Loucy (cell line): ENCODE measurements around the gene ZNF543.

Source experiments
- H2AFZ ChIP-seq: fragments of 200-600 bp; sonication (generic); 2 replicates; pipeline ENCODE4 v1.6.0; 2016; ENCODE audit warnings: antibody characterized with exemption, mild to moderate bottlenecking, low read length, moderate library complexity
- H3F3A ChIP-seq: fragments of 200-600 bp; 2 replicates; pipeline ENCODE4 v1.6.0; 2016; ENCODE audit warnings: antibody characterized with exemption, low read depth, mild to moderate bottlenecking
- H3K27me3 ChIP-seq: fragments of 200-600 bp; sonication (generic); 2 replicates; pipeline ENCODE4 v1.6.1; 2014; ENCODE audit warnings: low read length, mild to moderate bottlenecking; ENCODE audit not compliant: insufficient read depth, poor library complexity, severe bottlenecking
- H3K36me3 ChIP-seq: fragments of 200-600 bp; sonication (generic); 2 replicates; pipeline ENCODE4 v1.6.1; 2016; ENCODE audit warnings: low read length; ENCODE audit not compliant: insufficient read depth
- H3K4me1 ChIP-seq: fragments of 200-600 bp; sonication (generic); 2 replicates; pipeline ENCODE4 v1.5.1; 2014; ENCODE audit warnings: low read length, mild to moderate bottlenecking; ENCODE audit not compliant: insufficient read depth, poor library complexity, severe bottlenecking
- H3K4me2 ChIP-seq: fragments of 200-600 bp; sonication (generic); 2 replicates; pipeline ENCODE4 v1.6.0; 2014; ENCODE audit warnings: antibody characterized with exemption, low read length, low read depth, mild to moderate bottlenecking; ENCODE audit not compliant: poor library complexity, severe bottlenecking
- H3K4me3 ChIP-seq: fragments of 200-600 bp; sonication (generic); 2 replicates; pipeline ENCODE4 v1.5.1; 2014; ENCODE audit warnings: low read length, mild to moderate bottlenecking, mixed read lengths; ENCODE audit not compliant: poor library complexity, severe bottlenecking
- H3K79me2 ChIP-seq: fragments of 200-600 bp; sonication (generic); 2 replicates; pipeline ENCODE4 v1.6.1; 2014; ENCODE audit warnings: low read length; ENCODE audit not compliant: insufficient read depth
- H3K9ac ChIP-seq: fragments of 200-600 bp; sonication (generic); 2 replicates; pipeline ENCODE4 v1.6.0; 2014; ENCODE audit warnings: mild to moderate bottlenecking, low read depth, low read length, moderate library complexity; ENCODE audit not compliant: poor library complexity, severe bottlenecking
- H3K9me2 ChIP-seq: fragments of 200-600 bp; sonication (generic); replicated peaks from 2 replicates; pipeline ENCODE4 v1.6.1; 2016; ENCODE audit warnings: low read depth, low read length, mixed read lengths
- H3K9me3 ChIP-seq: fragments of 200-600 bp; sonication (generic); 2 replicates; pipeline ENCODE4 v1.6.1; 2014; ENCODE audit warnings: mild to moderate bottlenecking, antibody characterized with exemption, low read length, low read depth; ENCODE audit not compliant: insufficient read depth
- H4K20me1 ChIP-seq: fragments of 200-600 bp; sonication (generic); 2 replicates; pipeline ENCODE4 v1.6.0; 2014; ENCODE audit warnings: antibody characterized with exemption, low read length, mild to moderate bottlenecking; ENCODE audit not compliant: insufficient read depth, poor library complexity, severe bottlenecking
- CTCF ChIP-seq: fragments of 200-600 bp; sonication (generic); conservative IDR thresholded peaks from 2 replicates; pipeline ENCODE4 v1.5.1; 2014; ENCODE audit warnings: mild to moderate bottlenecking, antibody characterized with exemption, low read length
- EZH2phosphoT487 ChIP-seq: fragments of 200-600 bp; IDR thresholded peaks from 2 replicates; pipeline ENCODE4 v1.6.1; 2018; ENCODE audit warnings: antibody characterized with exemption, mild to moderate bottlenecking, moderate library complexity, borderline replicate concordance

ZNF543 gene

GRCh38 chr19:57302020-57302465 lies 18.2 kb upstream of the ZNF543 start:
- no peak overlapping the region for H3K4me3 ChIP-seq
- no peaks in the 10 kb centered on the region; the same call in 1 of the 2 replicates for H3K36me3 ChIP-seq
- H3K9me3 ChIP-seq, result no peaks in the 10 kb centered on the region
- H4K20me1 ChIP-seq, result peaks cover 3% of the 10 kb centered on the region
- no peak overlapping the region for H3K4me2 ChIP-seq
- H3K9me2 ChIP-seq, result no peaks in the 10 kb centered on the region
- H3K4me1 ChIP-seq, result no peaks in the 10 kb centered on the region
- no peaks in the 10 kb centered on the region for H3K27me3 ChIP-seq
- H2AFZ ChIP-seq, result no peak overlapping the region
- peaks cover 11% of the 10 kb centered on the region; the same call in 1 of the 2 replicates for H3K79me2 ChIP-seq
- no peak overlapping the region for H3K9ac ChIP-seq
- no peaks in the 10 kb centered on the region for H3F3A ChIP-seq
- TF ChIP-seq CTCF, result no peak
- TF ChIP-seq EZH2phosphoT487, result no peak

DNA sequence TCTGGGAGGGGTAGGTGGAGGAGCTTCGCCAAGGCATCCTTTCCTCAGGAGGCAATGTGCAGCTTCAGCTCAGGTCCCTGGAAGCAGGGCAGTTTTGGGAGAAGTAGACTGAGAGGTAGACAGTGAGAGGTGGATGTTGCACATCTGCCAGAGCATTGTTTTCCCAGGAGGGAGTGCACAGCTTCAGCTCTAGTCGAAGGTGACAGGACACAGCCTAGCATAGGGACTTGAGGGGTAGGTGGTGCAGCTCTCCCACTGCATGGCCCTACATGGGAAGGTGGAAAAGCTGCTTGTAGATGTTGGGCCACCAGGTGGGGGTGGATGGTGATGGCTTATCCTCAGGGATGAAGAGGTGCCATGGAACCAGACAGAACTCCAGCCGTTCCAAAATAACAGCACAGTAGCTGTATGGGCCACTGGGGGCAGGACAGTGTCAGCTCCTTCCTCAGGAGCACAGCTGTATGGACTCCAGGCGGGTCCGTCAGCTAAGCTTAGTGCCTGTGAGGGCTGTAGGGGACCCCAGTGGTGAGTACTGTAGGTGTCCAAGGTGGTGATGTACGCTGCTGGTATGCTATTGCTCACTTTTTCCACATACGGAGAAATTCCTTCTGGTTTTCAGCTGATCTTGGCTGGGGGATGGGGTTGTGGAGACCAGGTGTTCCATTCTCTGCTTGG lies 17.4 kb upstream of the ZNF543 start:
- H3K9me2 ChIP-seq, result no peaks in the 10 kb centered on the region
- no peak overlapping the region for H3K4me3 ChIP-seq
- TF ChIP-seq EZH2phosphoT487, result no peak
- TF ChIP-seq CTCF, result no peak
- H3K79me2 ChIP-seq, result peaks cover 4% of the 10 kb centered on the region; the same call in 1 of the 2 replicates
- H3K9ac ChIP-seq, result no peak overlapping the region
- H3K27me3 ChIP-seq, result no peaks in the 10 kb centered on the region
- no peaks in the 10 kb centered on the region for H3K4me1 ChIP-seq
- no peak overlapping the region for H2AFZ ChIP-seq
- no peaks in the 10 kb centered on the region for H3K9me3 ChIP-seq
- peaks cover 3% of the 10 kb centered on the region for H4K20me1 ChIP-seq
- H3K36me3 ChIP-seq, result no peaks in the 10 kb centered on the region; the same call in 1 of the 2 replicates
- no peak overlapping the region for H3K4me2 ChIP-seq
- H3F3A ChIP-seq, result no peaks in the 10 kb centered on the region

- Histone ChIP-seq H3K4me3 (no peak overlapping the region), H3K79me2 (no peaks in the 10 kb centered on the region), H3K9ac (no peak overlapping the region), H3K9me2 (no peaks in the 10 kb centered on the region), H3K4me2 (no peak overlapping the region), H4K20me1 (peaks cover 3% of the 10 kb centered on the region), H3K9me3 (no peaks in the 10 kb centered on the region), H3K36me3 (no peaks in the 10 kb centered on the region; the same call in 1 of the 2 replicates), H3F3A (no peaks in the 10 kb centered on the region), H3K4me1 (no peaks in the 10 kb centered on the region), H3K27me3 (no peaks in the 10 kb centered on the region), H2AFZ (no peak overlapping the region)
- TF ChIP-seq CTCF (no peak), EZH2phosphoT487 (no peak)
These were observed 15.2 kb upstream of the ZNF543 start for GRCh38 chr19:57305056-57305455.
